GM12864 (cell line): Measurements from ENCODE around the gene SHF.

Experiments used
- DNase-seq: peaks from one replicate; pipeline ENCODE4 v3.0.0-alpha.2; 2011; ENCODE audit warnings: low read depth
- H3K4me3 ChIP-seq: 2 replicates; pipeline ENCODE4 v1.5.1; 2011; ENCODE audit warnings: mild to moderate bottlenecking, low read depth, low read length, control low read depth
- TF ChIP-seq, protein P1 (sequence below): IDR thresholded peaks from 2 replicates; pipeline ENCODE4 v1.5.1; 2011; ENCODE audit warnings: low read depth, mild to moderate bottlenecking, moderate library complexity, low read length, control low read depth, inconsistent platforms; ENCODE audit errors: missing control alignments

Gene SHF

DNA sequence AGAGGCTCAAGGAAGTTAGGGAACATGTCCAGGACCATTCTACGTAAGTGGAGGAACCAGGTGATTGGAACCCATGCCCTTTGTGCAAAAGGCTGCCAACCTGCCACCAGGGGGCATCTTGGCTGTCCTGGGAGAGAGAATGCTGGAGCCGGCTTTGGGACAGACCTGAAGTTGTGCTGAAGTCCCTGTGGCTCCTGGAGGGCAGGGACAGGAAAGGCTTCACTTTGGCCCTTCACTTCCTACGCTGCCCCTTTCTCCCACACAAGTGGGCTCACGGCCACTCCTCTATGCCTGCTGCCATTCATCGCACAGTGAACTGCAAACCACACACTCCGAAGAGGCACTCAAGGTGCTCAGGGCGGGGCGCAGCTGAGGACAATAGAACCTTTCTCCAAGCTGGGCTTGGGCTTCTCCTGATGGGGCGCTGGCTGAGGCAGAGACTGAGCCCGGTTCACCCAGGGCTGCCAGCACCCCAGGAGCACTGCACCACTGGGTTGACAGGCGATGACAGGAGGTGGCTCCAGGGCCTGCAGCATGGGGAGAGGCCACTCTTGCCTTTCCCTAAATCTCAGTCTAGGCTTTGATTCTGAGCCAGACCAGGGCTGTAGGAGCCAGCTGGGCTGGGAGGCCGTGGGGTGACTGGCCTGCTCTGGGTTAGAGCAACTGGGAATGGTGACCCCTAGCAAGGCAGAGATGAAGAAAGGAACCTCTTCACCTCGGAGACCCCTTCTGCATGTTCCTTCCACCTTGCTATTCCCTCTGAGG is 8.4 kb downstream of the SHF start:
- TF ChIP-seq, protein P1, sequence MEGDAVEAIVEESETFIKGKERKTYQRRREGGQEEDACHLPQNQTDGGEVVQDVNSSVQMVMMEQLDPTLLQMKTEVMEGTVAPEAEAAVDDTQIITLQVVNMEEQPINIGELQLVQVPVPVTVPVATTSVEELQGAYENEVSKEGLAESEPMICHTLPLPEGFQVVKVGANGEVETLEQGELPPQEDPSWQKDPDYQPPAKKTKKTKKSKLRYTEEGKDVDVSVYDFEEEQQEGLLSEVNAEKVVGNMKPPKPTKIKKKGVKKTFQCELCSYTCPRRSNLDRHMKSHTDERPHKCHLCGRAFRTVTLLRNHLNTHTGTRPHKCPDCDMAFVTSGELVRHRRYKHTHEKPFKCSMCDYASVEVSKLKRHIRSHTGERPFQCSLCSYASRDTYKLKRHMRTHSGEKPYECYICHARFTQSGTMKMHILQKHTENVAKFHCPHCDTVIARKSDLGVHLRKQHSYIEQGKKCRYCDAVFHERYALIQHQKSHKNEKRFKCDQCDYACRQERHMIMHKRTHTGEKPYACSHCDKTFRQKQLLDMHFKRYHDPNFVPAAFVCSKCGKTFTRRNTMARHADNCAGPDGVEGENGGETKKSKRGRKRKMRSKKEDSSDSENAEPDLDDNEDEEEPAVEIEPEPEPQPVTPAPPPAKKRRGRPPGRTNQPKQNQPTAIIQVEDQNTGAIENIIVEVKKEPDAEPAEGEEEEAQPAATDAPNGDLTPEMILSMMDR = peak; percentile 75
- H3K4me3 ChIP-seq = no peak overlapping the region
- no peak for DNase-seq

DNA sequence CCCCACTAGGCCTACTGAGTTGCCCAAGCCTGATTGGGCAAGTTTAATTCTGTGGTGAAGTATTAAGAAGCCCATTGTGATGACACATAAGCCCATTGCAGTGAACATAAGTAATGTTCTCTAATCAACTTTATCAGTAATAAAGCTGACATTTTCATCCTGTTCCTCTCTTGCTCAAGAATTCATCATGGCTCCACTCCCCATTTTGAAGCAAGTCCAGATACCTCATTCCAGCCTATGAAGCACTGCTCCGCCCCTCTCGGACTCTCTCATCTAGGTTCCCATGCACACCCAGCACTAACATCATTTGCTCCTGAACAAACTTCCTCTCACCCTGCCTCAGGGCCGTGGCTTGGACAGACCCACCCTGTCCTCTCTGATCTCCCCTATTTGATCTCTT is 10.5 kb downstream of the SHF start:
- H3K4me3 ChIP-seq = no peak overlapping the region
- no peak for DNase-seq
- TF ChIP-seq, protein P1 = no peak

DNA sequence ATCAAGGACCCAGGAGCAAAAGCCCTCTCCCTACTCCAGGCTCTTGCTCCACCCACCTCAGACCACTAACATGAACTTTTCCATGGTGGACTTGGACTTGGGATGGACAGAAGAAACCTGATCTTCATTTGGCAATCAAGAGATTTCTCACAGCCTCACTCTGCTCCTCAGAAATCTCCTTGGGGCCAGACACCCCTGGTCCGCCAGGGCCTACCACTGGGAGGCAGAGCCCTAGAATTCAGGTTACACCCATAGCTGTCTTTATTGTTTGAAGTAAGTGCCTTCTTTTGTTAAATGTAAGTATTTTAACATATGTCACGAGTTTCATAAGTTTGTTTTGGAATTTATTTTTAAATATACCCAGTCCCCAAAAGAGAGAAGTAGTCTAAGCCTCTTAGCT is 13.2 kb downstream of the SHF start:
- TF ChIP-seq, protein P1 = no peak
- DNase-seq = no peak
- H3K4me3 ChIP-seq = no peak overlapping the region

DNA sequence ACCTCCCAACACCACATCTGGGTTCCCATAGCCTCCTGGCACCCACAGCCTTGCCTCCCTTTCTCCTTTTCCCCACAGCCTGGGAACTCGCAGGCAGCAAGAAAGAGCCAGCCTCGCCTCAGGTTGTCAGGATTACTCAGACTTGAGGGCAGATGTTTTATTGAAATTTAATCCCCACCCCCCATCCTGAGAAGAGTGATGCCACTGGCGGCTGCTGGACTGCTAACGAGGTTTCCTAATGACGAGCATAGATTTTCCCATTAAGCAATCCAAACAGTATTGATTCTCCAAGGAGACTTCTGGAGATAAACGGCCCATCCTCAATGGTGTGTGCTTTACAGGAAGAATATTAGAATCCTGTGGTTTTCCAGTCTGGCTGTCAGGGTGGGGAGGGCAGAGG is 13.7 kb downstream of the SHF start:
- no peak overlapping the region for H3K4me3 ChIP-seq
- TF ChIP-seq, protein P1 = no peak
- DNase-seq = no peak

DNA sequence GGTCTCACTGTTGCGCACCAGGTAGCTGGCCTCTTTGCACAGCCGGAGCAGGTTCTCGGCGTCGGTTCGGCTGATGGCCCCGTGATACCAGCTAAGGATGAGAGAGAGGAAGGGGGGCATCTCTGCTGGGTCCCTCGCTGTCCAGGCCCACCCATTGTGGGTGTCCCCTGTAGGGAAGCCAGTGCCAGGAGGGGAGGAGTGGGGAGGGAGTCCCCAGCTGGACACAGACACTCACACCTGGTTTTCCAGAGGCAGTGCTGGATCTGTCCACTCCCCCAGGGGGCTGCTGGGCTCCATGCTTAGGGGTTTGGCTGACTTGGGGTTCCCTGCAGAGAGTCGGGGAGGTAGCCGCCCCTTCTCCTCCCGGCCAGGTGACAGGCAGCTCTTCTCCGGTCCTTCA is 15.9 kb downstream of the SHF start:
- no peak for DNase-seq
- TF ChIP-seq, protein P1 = no peak
- H3K4me3 ChIP-seq = no peak overlapping the region

DNA sequence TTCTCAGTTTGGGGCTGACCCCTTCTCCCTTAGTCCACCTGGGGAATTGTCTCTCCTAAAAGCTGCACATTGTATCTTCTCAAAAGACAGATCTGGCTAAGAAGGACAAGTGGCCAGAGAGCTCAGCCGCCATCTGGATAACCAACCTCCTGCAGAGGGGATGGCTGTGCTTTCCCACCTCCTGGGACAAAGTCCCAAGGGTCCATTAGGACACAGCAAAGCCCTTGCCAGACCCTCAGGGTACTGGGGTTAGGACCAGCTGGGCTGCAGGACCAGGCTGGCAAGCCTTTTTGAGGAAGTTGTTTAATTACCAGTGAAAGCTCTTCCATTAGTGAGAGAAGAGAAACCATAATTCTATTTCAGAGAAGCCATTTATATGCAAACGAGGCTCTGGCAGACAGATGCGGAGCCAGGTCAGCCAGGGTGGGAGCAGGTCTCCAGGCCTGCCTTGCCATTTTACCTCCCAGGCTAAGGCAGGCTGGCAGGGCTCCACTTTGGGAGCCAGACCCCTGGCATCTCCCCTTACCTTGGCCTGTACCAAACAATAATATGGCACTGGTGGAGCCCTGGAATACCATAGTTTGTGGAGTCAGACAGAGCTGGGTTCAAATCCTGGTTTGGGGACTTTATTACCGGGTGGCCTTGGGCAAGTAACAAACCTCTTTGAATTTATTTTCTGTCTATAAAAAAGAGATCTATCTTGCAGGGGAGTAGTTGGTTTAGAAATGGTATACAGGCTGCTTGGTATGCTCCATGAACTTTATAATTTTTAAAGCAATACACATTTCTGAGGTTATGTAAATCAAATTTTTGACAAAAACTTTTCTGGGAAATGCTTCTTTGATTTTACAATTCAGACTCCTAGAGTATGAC is 17.9 kb downstream of the SHF start:
- no peak overlapping the region for H3K4me3 ChIP-seq
- TF ChIP-seq, protein P1 = no peak
- DNase-seq = no peak
